Muscle of arm (tissue), 12 donors: ENCODE data around the gene CIAO2A. TPM values are rescaled to one million over a fixed set of nuclear protein-coding genes. Genes with fewer than 3 reads are reported as not detected.

Experiments used
- DNase-seq: peaks from one replicate; pipeline ENCODE4 v3.0.0-alpha.2; 2013
- polyA plus RNA-seq, 12 donors: library from polyadenylated mRNA; unstranded; fragments of 120-200 nt; gene quantifications; one replicate each; pipeline ENCODE4 v1.2.1, GENCODE V29; 2013; ENCODE audit not compliant: insufficient read length in 12 of 12

CIAO2A gene
- polyA plus RNA-seq, 12 donors, result 39.1 to 63.3 (median 55.2) TPM; not detected in 1

DNA sequence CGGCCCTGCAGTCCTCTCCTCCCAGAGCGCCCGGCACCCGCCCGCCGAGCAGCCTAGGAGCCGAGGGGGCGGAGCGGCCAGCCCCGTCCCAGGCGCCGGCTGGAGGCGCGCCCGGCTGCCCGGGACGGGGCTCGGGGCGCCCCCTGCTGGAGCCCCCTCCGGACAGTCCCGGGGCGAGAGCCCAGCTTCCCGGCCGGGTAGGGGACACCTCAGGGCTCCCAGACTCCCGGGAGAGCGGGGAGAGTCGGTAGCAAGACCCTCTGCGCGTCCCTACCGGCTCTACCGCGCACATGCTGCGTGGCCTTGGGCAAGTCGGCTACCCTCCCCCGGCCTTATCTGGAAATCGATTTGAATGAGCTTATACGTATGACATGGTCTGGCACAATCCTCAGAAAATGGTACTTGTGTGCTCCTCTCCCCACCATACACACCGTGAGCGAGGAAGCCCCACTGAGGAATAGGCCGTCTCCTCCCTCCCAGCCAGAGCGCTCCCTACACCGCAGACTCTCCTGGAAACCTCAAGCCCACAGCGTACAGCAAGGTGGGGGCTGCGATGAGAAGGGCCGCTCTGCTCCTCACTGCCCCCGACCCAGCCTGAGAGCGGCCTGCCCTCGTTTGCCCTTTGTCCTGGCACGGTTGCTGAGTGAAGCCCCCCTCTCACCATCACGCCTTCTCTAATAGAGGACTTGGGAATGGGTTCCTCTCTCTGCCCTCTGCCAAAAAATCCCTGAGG lies 47.1 kb downstream of the CIAO2A start, which contains the start of gene DAPK2:
DAPK2 (minus strand) TSS at position 65 of the 733 bp plus-strand sequence. CDS start 6,224 bp downstream, outside the sequence.
- DNase-seq, result peak; percentile 28

DNA sequence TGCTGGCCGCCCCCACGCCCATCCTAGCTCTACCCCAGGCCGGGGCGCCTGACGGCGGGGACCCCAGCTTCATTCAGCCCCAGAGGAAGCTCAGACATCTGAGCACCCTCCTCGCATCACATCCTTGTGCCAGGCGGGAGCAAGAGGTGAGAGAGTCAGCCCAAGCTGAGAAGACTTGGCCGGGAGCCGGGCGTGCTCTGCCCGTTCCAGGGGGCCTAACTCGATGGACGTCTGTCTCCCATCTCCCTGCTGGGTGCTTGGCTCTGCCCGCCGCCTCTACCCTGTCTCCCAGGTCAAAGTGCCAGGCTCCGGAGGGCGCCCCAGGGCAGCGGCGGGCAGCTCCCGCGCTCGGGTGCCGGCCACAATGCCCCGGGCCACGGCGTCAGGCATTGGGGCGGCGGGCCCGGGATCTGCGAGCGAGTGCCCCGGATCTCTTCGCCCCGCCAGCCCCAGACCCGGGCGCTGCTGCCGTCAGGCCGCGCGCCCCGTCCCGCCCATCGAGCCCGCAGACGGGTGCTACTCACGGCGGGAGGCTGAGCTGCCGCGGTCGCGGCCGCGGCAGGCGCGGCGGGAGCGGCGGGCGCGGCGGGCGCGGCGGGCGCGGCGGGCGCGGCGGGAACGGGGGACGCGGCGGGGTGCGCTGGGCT lies 47.7 kb downstream of the CIAO2A start:
- no peak for DNase-seq

DNA sequence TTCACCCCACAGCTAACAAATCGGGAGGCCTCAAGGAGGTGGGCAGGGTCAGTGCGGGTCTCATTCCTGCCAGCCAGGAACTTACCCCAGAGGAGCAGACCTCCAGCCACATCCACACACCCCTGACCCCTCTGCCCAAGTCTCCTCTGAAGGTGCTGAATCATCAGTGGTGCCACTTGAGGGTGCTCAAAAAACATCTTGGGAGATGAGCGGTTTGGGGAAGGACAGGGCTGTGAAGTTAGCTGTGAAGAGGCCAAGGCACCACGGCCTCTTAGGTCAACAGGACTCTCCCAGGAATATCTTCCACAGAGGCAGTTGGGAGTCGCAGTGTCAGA lies 48.6 kb downstream of the CIAO2A start:
- no peak for DNase-seq

DNA sequence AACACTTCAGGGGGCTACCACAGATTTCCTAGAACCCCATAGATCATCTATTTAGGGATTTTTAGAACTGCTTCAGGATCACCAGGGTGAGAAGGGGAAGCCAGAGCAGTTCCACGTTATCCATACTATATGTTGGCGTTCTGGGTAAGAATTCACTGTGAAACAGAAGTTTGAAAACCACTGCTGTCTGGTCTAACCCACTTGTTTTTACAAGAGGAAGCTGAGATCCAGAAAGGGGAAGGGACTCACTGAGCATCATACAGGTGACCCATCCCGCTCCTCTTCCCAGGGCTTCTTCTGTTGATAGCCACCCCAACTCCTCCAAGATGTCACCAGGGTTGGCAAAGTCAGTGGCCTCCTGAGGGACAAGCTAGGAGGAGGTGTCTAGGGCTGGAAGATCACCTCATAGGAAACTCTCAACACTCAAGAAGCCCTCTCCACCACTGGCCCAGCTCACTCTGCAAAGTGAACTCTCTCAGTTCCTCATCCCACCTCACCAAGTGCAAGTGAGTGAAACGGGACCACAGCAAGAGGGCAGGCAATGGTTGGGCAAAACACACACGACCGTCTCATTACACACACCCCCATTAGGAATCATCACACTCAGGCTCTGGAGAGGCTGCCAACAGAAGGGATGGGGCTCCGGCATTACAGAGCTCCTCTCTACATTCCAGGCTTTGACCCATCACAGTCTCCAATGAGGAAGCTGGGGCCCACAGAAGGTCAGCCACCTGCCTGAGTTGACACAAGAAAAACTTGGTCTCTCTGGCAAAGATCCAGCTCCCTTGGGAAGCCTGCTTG lies 49.1 kb downstream of the CIAO2A start:
- DNase-seq, result no peak

DNA sequence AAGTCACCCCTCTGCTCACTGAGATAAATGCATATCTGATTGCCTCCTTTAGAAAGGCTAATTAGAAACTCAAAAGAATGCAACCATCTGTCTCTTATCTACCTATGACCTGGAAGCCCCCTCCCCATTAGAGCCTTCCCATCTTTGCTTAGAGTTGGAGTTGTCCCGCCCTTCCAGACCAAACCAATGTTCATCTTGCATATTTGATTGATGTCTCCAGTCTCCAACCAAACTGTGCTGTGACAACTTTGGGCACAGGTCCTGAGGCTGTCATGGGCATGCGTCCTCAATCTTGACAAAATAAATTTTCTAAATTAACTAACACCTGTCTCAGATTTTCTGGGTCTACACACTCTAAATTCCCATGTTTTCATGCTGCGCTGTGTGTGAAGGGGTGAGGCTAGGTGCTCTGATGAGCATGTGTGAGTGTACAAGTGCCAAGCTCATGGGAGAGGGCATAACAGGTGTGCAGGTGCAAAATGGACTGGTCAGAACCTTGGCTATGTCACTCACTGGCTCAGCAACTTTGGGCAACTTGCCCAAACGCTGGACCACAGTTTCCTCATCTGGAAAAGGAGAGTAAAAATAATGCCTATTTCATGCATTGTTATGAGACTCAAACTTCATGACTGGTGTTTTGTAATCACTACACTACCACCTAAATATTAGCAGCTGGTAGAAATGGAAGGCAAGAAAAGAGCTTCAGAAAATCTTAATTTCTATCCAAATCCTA lies 54.6 kb downstream of the CIAO2A start:
- no peak for DNase-seq

DNA sequence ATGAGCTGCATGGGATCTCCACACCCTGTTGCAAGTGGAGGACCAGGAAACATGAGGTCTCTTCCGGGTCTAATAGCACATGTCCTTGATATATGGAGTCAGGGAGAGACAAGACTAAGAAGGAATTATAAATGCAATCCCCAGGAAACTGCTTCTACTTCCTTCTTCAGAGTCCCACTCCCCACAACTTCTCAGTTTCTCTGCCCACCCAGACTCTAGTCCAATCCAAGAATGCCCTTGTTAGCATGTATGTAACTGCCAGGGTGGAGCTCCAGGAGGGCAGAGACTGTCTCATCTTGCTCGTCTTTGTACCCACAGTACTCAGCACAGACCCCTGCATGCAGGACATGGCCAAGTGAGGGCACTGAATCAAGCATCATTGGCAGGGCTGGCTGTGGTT lies 55.7 kb downstream of the CIAO2A start:
- no peak for DNase-seq

DNA sequence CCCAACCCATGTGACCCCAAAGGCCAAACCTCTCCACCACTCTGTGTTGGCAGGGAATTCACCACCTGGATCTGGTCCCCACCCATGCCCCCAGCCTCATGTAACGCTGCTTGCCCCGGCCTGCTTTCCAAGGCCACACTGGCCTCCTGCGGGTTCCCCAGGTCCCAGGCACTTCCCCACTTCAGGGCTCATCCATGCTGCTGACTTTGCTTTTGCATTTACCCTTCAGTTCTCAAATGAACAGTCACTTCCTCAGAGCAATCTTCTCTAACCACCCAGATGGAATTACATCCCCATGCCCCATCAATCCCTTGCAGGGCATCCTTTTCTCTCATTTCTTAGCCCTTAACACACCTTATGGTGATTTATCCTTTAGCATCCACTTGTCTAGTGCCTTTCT lies 56.5 kb downstream of the CIAO2A start:
- DNase-seq, result no peak

DNA sequence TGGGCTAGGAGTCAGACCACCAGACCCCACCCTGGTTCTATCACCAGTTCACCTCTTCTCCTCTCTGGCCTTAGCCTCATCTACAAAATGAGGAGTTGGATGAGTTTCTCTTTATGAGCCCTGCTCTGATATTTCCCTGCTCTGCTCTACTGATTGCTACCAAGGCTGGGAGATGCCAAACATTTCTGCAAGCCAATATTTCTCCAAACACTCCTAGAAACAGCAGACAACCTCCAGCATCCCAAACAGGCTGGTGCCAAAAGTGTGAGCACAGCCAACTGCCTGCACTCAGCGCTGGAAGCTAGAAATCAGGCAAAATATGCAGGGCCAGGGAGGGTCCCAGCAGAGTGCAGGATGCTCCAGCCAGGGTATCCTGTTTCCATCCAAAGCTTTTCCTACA lies 58.1 kb downstream of the CIAO2A start:
- DNase-seq, result no peak

DNA sequence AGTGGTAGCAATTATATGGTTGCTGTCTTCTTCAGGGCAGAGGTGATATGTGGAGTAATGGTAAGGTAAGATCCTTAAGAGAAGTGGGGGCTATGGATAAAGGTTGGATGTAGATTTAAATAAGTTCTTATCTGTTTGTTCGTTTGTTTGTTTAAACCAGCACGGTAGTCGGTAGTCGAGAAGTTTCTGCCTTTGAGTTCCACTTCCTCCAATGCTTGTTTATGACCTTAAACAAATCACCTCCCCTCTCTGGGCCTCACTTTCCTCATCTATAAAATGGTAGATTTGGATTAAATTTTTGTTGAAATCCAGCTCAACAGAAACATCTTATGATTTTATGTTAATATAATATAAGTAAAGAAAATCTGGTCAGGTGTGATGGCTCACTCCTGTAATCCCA lies 59.1 kb downstream of the CIAO2A start:
- no peak for DNase-seq

DNA sequence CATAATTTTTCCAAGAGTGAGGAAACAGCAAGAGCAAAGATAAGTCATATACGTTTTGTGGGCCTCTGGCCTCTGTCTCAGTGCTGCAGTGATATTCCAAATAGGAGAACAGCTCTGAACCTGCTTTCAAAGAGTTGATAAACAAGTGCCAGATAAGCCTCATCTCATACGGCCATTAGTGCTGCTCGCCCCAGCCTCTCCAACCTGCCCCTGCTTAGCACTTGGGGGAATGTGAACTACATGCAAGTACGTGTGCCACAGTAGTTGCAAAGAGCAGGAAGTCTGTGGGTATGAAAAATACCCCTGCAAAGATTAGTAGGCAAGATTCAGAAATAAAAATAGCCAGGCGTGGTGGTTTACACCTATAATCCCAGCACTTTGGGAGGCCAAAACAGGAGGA lies 61.3 kb downstream of the CIAO2A start:
- DNase-seq, result no peak

DNA sequence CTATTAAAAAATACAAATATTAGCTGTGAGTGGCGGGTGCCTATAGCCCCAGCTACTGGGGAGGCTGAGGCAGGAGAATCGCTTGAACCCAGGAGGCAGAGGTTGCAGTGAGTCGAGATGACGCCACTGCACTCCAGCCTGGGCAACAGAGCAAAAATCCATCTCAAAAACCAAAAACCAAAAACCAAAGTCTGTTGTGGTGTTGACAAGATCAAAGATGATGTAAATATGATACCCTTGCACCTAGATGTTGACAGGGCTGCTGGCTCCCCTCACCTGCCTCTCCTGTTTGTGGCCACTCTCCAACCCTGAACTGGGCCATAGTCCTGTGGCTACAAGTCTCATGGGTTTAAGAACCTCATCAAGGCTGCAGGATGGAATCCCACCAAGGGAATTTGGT lies 63.5 kb downstream of the CIAO2A start:
- DNase-seq, result no peak

DNA sequence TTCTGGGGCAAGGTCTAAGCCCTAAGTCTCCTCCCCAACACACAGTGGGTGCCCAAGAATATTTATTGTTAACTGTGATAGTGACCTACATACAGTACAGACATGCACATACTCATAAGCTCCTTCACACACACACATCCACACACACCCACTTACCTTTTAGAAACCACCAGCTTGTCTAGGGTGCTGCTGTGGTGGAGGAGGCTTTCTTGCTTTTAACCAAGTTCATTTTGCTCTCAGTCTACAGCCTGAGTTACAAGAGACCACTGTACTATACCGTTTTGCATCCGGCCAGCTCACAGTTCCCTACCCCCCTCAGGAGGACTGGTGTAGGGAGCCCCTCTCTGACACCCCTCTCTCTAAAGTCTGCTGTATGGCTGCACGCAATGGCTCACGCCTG lies 64.0 kb downstream of the CIAO2A start:
- DNase-seq, result no peak

DNA sequence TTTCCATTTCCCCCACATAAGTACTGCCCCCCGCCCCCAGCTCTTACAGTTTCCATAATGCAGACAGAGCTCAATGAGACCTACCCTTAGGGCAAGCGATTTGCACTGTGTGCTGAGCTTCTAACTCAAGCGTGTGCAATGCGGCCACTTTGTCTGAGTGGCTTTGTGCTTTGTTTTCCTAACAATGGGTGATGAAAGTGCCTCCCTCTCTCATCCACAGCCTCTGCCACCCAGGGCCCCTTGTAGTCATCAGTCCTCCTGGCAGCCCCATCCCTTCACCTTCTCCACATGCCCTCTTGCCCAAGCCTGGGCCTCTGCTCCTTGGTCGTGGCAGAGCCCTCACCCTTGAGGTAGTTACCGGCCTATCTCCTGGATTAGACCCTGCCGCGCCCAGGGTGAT lies 64.5 kb downstream of the CIAO2A start:
- no peak for DNase-seq

DNA sequence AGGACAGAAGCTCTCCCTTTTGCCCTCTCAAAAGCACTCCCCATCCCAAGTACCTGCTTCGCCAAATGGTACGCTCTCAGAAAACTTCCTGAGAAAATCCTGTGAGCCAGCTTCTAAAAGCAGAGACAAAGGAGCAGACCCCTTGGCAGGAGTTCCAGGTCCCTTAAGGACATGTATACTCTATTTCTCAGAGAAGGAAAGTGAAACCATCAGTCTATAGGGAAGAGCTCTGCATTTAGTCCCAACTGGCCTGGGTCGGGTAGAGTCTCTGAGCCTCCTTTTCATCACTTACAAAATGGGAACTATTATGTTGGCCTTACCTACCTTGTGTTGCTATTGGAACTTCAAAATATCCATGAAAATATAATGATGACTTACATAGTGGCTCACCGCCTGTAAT lies 67.0 kb downstream of the CIAO2A start:
- DNase-seq, result no peak

DNA sequence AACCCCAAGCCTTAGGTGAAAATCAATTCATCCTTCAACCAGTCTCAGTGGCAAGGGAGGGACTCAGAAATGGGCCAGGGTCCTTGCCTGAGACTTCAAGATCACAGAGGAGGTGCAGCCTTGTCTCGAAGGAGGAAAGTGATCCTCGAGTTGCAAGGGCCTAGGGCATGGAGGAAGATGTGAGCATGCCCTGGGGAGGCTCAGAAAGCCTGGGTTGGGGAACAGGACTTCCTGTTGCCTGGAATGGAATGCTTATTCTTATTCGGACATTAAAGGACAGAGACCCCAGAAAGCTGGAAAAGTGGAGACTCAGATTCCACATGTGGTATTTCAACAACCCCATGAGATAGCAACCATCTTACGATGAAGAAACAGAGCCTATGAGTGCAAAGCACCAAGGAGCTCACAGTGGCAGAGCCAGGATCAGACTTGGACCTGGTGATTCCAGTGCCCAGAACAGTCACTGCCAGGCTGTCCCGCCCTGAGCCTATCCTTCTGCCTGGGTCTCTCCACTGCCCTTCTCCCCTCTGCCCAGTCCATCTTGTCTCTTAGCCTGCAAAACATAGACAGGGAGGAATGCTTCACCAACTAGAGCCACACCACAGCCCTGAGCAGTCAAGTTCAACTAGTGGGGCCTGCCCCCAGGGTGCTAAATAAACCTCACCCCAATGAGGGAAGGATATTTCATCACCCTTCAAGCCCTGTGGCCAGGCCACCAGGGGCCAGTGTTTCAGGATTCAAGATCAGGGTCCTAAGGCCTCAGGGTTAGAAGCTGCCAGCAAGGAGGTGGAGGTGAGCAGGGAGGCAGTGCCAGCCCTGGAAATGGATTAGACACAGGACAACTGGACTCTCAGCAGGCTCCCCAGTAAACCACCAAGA lies 69.2 kb downstream of the CIAO2A start:
- DNase-seq, result no peak

DNA sequence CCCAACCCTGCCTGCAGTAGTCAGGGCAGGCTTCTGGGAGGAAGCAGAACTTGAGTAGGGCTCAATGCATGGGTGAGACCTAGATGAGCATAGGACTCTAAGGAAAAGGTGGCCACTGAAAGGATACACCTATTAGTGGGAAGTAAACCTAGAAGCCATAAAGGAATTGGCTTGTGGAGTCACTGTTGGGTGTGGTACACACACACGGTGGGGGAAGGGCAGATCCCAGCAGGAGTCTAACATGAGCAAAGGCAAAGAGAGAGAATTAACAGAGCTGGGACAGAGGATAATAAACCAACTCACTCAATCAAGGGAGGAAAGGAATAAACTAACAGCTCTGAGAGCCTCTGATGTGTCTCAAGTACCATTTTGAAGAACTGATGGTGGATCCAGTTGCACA lies 70.4 kb downstream of the CIAO2A start:
- no peak for DNase-seq

DNA sequence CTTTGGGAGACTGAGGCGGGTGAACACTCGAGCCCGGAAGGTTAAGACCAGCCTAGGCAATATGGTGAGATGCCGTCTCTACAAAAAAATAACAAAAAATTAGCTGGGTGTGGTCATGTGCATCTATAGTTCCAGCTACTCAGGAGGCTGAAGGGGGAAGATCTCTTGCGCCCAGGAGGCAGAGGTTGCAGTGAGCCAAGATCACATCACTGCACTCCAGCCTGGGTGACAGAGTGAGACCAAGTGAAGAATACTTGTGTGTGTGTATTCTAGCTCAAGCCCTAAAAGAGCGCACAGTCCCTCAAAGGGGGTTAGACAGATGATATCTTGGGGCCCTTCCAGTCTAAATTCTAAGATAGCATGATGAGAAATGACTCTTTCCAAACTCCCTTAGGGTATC lies 71.1 kb downstream of the CIAO2A start:
- no peak for DNase-seq
